ENCODE data around the gene BMAL1. TPM values are rescaled to one million over a fixed set of nuclear protein-coding genes. Genes with fewer than 3 reads are reported as not detected.
"Not testable (repeated sequence)": the region's sequence is repeated elsewhere in the genome, so short reads cannot be mapped to it uniquely, and the experiment has no call there.

The BMAL1 gene
- total and polyA plus RNA-seq, 11 donors: 5.7 to 18.2 (median 11.7) TPM

GRCh38 chr11:13429288-13429687 lies 151.7 kb downstream of the BMAL1 start:
- ATAC-seq (no peak), DNase-seq (no peak)
- Histone ChIP-seq H3K36me3 (no peaks in the 10 kb centered on the region), H3K4me1 (peaks cover 0 to 15% (median 0%) of the 10 kb centered on the region in 12 donors), H3K4me3 (no peak overlapping the region), H3K9me3 (peaks cover 0 to 39% (median 15%) of the 10 kb centered on the region in 12 donors), H3K27ac (no peak overlapping the region), H3K27me3 (no peaks in the 10 kb centered on the region)
- TF ChIP-seq CTCF (IDR thresholded peaks at IDR 0.05) (no peak), POLR2A (IDR thresholded peaks at IDR 0.05) (no peak)
- WGBS, 4 donors: 32 to 99% (median 98%) methylated on average over 1 of the region's 1 CpG
- intact Hi-C loops (cut with DNase I): no loop called here

GRCh38 chr11:13429836-13430235 lies 152.2 kb downstream of the BMAL1 start:
- no peak overlapping the region for H3K4me3 ChIP-seq
- DNase-seq (no peak), ATAC-seq (no peak)
- H3K36me3 ChIP-seq: no peaks in the 10 kb centered on the region
- no peak overlapping the region for H3K27ac ChIP-seq
- H3K4me1 ChIP-seq: peaks cover 0 to 14% (median 0%) of the 10 kb centered on the region in 12 donors
- H3K27me3 ChIP-seq: no peaks in the 10 kb centered on the region
- 94 to 98% (median 97%) methylated on average over 3 of the region's 3 CpGs for WGBS, 4 donors
- intact Hi-C loops (cut with DNase I): no loop called here
- TF ChIP-seq CTCF (IDR thresholded peaks at IDR 0.05) (no peak), POLR2A (IDR thresholded peaks at IDR 0.05) (no peak)
- H3K9me3 ChIP-seq: peaks cover 0 to 39% (median 15%) of the 10 kb centered on the region in 12 donors

GRCh38 chr11:13433437-13433836 lies 155.8 kb downstream of the BMAL1 start:
- intact Hi-C loops (cut with DNase I): no loop called here
- TF ChIP-seq CTCF (IDR thresholded peaks at IDR 0.05) (no peak), POLR2A (IDR thresholded peaks at IDR 0.05) (no peak)
- Histone ChIP-seq H3K9me3 (peaks cover 0 to 12% (median 5%) of the 10 kb centered on the region in 12 donors), H3K4me3 (no peak overlapping the region), H3K36me3 (no peaks in the 10 kb centered on the region), H3K27me3 (no peaks in the 10 kb centered on the region), H3K27ac (no peak overlapping the region), H3K4me1 (peaks cover 0 to 12% (median 0%) of the 10 kb centered on the region in 12 donors)
- 96 to 99% (median 98%) methylated on average over 2 of the region's 2 CpGs for WGBS, 4 donors
- ATAC-seq (no peak), DNase-seq (no peak)

- H3K4me3 ChIP-seq: no peak overlapping the region
- TF ChIP-seq POLR2A (IDR thresholded peaks at IDR 0.05) (no peak), CTCF (IDR thresholded peaks at IDR 0.05) (no peak)
- H3K9me3 ChIP-seq: peaks cover 0 to 1% (median 0%) of the 10 kb centered on the region in 12 donors
- 93 to 96% (median 95%) methylated on average over 6 of the region's 6 CpGs for WGBS, 4 donors
- H3K27me3 ChIP-seq: no peaks in the 10 kb centered on the region
- intact Hi-C loops (cut with DNase I): no loop called here
- no peak for ATAC-seq
- H3K4me1 ChIP-seq: peaks cover 0 to 17% (median 4%) of the 10 kb centered on the region in 12 donors
- DNase-seq: no peak
- no peak overlapping the region for H3K27ac ChIP-seq
- H3K36me3 ChIP-seq: no peaks in the 10 kb centered on the region
Observed at GRCh38 chr11:13434247-13435205, 156.9 kb downstream of the BMAL1 start.

- H3K4me3 ChIP-seq; ATAC-seq; DNase-seq; H3K27me3 ChIP-seq; H3K9me3 ChIP-seq; H3K36me3 ChIP-seq; H3K27ac ChIP-seq; intact Hi-C loops (cut with DNase I): not testable (repeated sequence)
- 92 to 95% (median 95%) methylated on average over 7 of the region's 7 CpGs for WGBS, 4 donors
- H3K4me1 ChIP-seq: peaks cover 0 to 32% (median 9%) of the 10 kb centered on the region in 12 donors
Observed at GRCh38 chr11:13436836-13437235, 159.2 kb downstream of the BMAL1 start.
